CD14-positive monocyte (primary cell): ENCODE results near the gene SLC17A4. TPM values are rescaled to one million over a fixed set of nuclear protein-coding genes. Genes with fewer than 3 reads are reported as not detected.
A peak's percentile ranks its signal among the peaks of the same experiment; 100 is the strongest.

Experiments used
- DNase-seq, 3 donors: peaks; one replicate each; pipeline ENCODE4 v3.0.0-alpha.2; 2011 to 2022
- H2AFZ ChIP-seq: 2 replicates; pipeline ENCODE4 v1.6.0; 2012; ENCODE audit warnings: mild to moderate bottlenecking, low read depth, low read length, inconsistent platforms; ENCODE audit not compliant: insufficient read depth, poor library complexity, severe bottlenecking
- H3K27ac ChIP-seq, 2 donors: 1 replicate in 1 of 2; 2 replicates in 1 of 2; pipeline ENCODE4 v1.5.1; 2012 to 2013; ENCODE audit warnings: low read length in 2 of 2, control low read depth in 1 of 2, inconsistent platforms in 1 of 2, low read depth in 1 of 2, mild to moderate bottlenecking in 1 of 2
- H3K27me3 ChIP-seq, 2 donors: one replicate each; pipeline versions ENCODE4 v1.6.0 to v1.6.1; 2011 to 2013; ENCODE audit warnings: low read length in 2 of 2; ENCODE audit not compliant: control insufficient read depth in 2 of 2, insufficient read depth in 2 of 2
- H3K36me3 ChIP-seq, 2 donors: replicated peaks in 1 of 2; 1 replicate in 1 of 2; 2 replicates in 1 of 2; pipeline versions ENCODE4 v1.5.1 to v1.6.1; 2012 to 2013; ENCODE audit warnings: low read length in 2 of 2, control low read depth in 1 of 2, inconsistent platforms in 1 of 2, mild to moderate bottlenecking in 1 of 2; ENCODE audit not compliant: insufficient read depth in 2 of 2, control insufficient read depth in 1 of 2
- H3K4me1 ChIP-seq, 2 donors: 1 replicate in 1 of 2; 2 replicates in 1 of 2; pipeline versions ENCODE4 v1.5.1 to v1.6.1; 2012 to 2013; ENCODE audit warnings: low read length in 2 of 2, control low read depth in 1 of 2, inconsistent platforms in 1 of 2, mild to moderate bottlenecking in 1 of 2, moderate library complexity in 1 of 2; ENCODE audit not compliant: insufficient read depth in 2 of 2, control insufficient read depth in 1 of 2
- H3K4me2 ChIP-seq: replicated peaks from 2 replicates; pipeline ENCODE3; 2012; ENCODE audit warnings: low read length, moderate library complexity, mild to moderate bottlenecking; ENCODE audit not compliant: poor library complexity, severe bottlenecking; ENCODE audit errors: extremely low read depth
- H3K4me3 ChIP-seq, 3 experiments: fragments of 200-600 bp in 1 of 3; sonication (generic) in 1 of 3; replicated peaks in 1 of 3; 1 replicate in 2 of 3; 2 replicates in 1 of 3; pipeline ENCODE4 v1.5.1; 2011 to 2013; ENCODE audit warnings: low read length in 3 of 3, mild to moderate bottlenecking in 3 of 3, control low read depth in 2 of 3, low read depth in 2 of 3, inconsistent platforms in 1 of 3, moderate library complexity in 1 of 3
- H3K79me2 ChIP-seq: 2 replicates; pipeline ENCODE4 v1.6.0; 2012; ENCODE audit warnings: mild to moderate bottlenecking, control low read depth, inconsistent platforms, low read length, moderate library complexity; ENCODE audit not compliant: insufficient read depth
- H3K9ac ChIP-seq: 2 replicates; pipeline ENCODE4 v1.6.0; 2017; ENCODE audit warnings: low read length, mild to moderate bottlenecking; ENCODE audit not compliant: insufficient read depth, poor library complexity, severe bottlenecking
- H3K9me3 ChIP-seq, 2 donors: replicated peaks in 1 of 2; 1 replicate in 1 of 2; 2 replicates in 1 of 2; pipeline versions ENCODE4 v1.5.1 to v1.6.1; 2012 to 2013; ENCODE audit warnings: low read length in 2 of 2, control low read depth in 1 of 2; ENCODE audit not compliant: control insufficient read depth in 1 of 2, insufficient read depth in 1 of 2
- H4K20me1 ChIP-seq: 2 replicates; pipeline ENCODE4 v1.6.0; 2012; ENCODE audit warnings: mild to moderate bottlenecking, low read length, control low read depth, moderate library complexity; ENCODE audit not compliant: insufficient read depth
- H3K27ac Mint-ChIP-seq, 7 donors: one replicate each; pipeline ENCODE4 v1.8.0; 2020; ENCODE audit warnings: mild to moderate bottlenecking in 7 of 7, mixed read lengths in 7 of 7, moderate library complexity in 6 of 7, inconsistent platforms in 2 of 7
- H3K27me3 Mint-ChIP-seq, 3 donors: one replicate each; pipeline ENCODE4 v1.8.0; 2021 to 2022; ENCODE audit warnings: low read depth in 3 of 3, mild to moderate bottlenecking in 3 of 3, mixed read lengths in 3 of 3, moderate library complexity in 3 of 3, inconsistent platforms in 1 of 3
- H3K36me3 Mint-ChIP-seq, 2 donors: one replicate each; pipeline ENCODE4 v1.8.0; 2020; ENCODE audit warnings: mixed read lengths in 2 of 2, inconsistent platforms in 1 of 2, mild to moderate bottlenecking in 1 of 2
- H3K4me1 Mint-ChIP-seq: one replicate; pipeline ENCODE4 v1.8.0; 2020; ENCODE audit warnings: mild to moderate bottlenecking, mixed read lengths
- H3K4me3 Mint-ChIP-seq, 2 donors: one replicate each; pipeline ENCODE4 v1.8.0; 2020; ENCODE audit warnings: mild to moderate bottlenecking in 2 of 2, mixed read lengths in 2 of 2, moderate library complexity in 1 of 2
- H3K9me3 Mint-ChIP-seq, 7 donors: one replicate each; pipeline ENCODE4 v1.8.0; 2020 to 2022; ENCODE audit warnings: mixed read lengths in 7 of 7, mild to moderate bottlenecking in 6 of 7, moderate library complexity in 6 of 7, inconsistent platforms in 2 of 7
- WGBS: methylation state at CpG from one replicate; pipeline ENCODE4 v1.1.5; 2013; ENCODE audit warnings: missing lambda C conversion rate; ENCODE audit not compliant: insufficient coverage; 5-methylcytosine and 5-hydroxymethylcytosine counted together
- intact Hi-C, 2 donors: fragments of 100-400 bp; cut with micrococcal nuclease; formaldehyde crosslinking; loops; one replicate each; pipeline versions ENCODE4 v1.15.0 to v1.15.1; 2023
- polyA plus RNA-seq, 3 donors: library from polyadenylated mRNA; depleted of rRNA in 1 of 3; unstranded in 2 of 3; stranded (reverse) in 1 of 3; fragments of 300-500 nt in 2 of 3; fragments of >200 nt in 1 of 3; fragmentation: Illumina TruSeq in 2 of 3; gene quantifications; 1 replicate in 2 of 3; 2 replicates in 1 of 3; pipeline ENCODE4 v1.2.3, GENCODE V29; 2012 to 2021
- TF ChIP-seq, protein P1 (sequence below): fragments of 200-600 bp; IDR thresholded peaks from one replicate; pipeline ENCODE4 v1.8.0; 2022; ENCODE audit warnings: antibody characterized with exemption, mild to moderate bottlenecking

SLC17A4 gene
- polyA plus RNA-seq, 3 donors: not detected

DNA sequence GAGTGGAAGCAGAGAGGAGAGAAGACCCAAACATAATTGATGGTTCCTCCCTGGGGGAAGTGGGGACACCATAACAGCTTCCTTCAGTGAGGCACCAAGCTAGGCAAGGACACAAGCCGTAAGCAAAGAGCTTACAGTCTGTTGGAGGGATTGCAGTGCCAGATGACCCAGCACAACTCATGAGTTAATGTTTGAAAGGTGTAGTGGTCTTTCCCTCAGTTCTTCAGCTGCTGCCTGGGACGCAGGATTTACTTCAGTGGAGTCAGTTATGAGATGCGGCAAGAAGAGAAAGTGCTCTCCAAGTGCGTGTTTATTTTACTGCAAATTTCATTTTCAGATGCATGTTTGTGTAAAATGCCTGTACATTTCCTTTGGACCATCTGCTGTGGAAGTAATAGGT lies 38.7 kb upstream of the SLC17A4 start:
- Histone ChIP-seq H3K36me3 (no peaks in the 10 kb centered on the region), H3K27ac (no peak overlapping the region), H4K20me1 (no peaks in the 10 kb centered on the region), H3K4me2 (no peak overlapping the region), H3K79me2 (no peaks in the 10 kb centered on the region), H2AFZ (no peak overlapping the region), H3K4me3 (no peak overlapping the region), H3K27me3 (no peaks in the 10 kb centered on the region), H3K4me1 (peaks cover 10 to 11% of the 10 kb centered on the region in 2 donors), H3K9ac (no peak overlapping the region), H3K9me3 (no peaks in the 10 kb centered on the region)
- Mint-ChIP-seq H3K9me3 (peaks cover 0 to 2% (median 0%) of the 10 kb centered on the region in 7 donors), H3K36me3 (no peaks in the 10 kb centered on the region), H3K27ac (no peak overlapping the region), H3K4me1 (peaks cover 15% of the 10 kb centered on the region), H3K4me3 (no peak overlapping the region), H3K27me3 (peaks cover 0 to 2% (median 0%) of the 10 kb centered on the region in 3 donors)
- DNase-seq: no peak
- 92% methylated on average over 3 of the region's 4 CpGs for WGBS
- TF ChIP-seq, protein P1, sequence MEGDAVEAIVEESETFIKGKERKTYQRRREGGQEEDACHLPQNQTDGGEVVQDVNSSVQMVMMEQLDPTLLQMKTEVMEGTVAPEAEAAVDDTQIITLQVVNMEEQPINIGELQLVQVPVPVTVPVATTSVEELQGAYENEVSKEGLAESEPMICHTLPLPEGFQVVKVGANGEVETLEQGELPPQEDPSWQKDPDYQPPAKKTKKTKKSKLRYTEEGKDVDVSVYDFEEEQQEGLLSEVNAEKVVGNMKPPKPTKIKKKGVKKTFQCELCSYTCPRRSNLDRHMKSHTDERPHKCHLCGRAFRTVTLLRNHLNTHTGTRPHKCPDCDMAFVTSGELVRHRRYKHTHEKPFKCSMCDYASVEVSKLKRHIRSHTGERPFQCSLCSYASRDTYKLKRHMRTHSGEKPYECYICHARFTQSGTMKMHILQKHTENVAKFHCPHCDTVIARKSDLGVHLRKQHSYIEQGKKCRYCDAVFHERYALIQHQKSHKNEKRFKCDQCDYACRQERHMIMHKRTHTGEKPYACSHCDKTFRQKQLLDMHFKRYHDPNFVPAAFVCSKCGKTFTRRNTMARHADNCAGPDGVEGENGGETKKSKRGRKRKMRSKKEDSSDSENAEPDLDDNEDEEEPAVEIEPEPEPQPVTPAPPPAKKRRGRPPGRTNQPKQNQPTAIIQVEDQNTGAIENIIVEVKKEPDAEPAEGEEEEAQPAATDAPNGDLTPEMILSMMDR: no peak
- intact Hi-C loops: no loop called here

- no peaks in the 10 kb centered on the region for H4K20me1 ChIP-seq
- peaks cover 15% of the 10 kb centered on the region for H3K4me1 Mint-ChIP-seq
- peaks cover 10 to 11% of the 10 kb centered on the region in 2 donors for H3K4me1 ChIP-seq
- WGBS: no CpG with 5 or more reads among the region's 6 CpGs
- no peak overlapping the region for H3K9ac ChIP-seq
- no peaks in the 10 kb centered on the region for H3K9me3 ChIP-seq
- DNase-seq: no peak
- no peaks in the 10 kb centered on the region for H3K36me3 ChIP-seq
- H3K79me2 ChIP-seq: no peaks in the 10 kb centered on the region
- H3K4me3 Mint-ChIP-seq: no peak overlapping the region
- H3K36me3 Mint-ChIP-seq: no peaks in the 10 kb centered on the region
- no peak overlapping the region for H3K27ac ChIP-seq
- H3K9me3 Mint-ChIP-seq: peaks cover 0 to 2% (median 0%) of the 10 kb centered on the region in 7 donors
- TF ChIP-seq, protein P1: peak; percentile 57
- H3K4me3 ChIP-seq: no peak overlapping the region
- no peaks in the 10 kb centered on the region for H3K27me3 ChIP-seq
- no peak overlapping the region for H3K27ac Mint-ChIP-seq
- H2AFZ ChIP-seq: no peak overlapping the region
- peaks cover 0 to 2% (median 0%) of the 10 kb centered on the region in 3 donors for H3K27me3 Mint-ChIP-seq
- no peak overlapping the region for H3K4me2 ChIP-seq
- intact Hi-C loops: no loop called here
Observed at GRCh38 chr6:25717866-25718740, 36.4 kb upstream of the SLC17A4 start.
